Lower leg skin (tissue), 4 donors: ENCODE data around the gene TNNC1. TPM values are rescaled to one million over a fixed set of nuclear protein-coding genes. Genes with fewer than 3 reads are reported as not detected.

ENCODE experiments used
- DNase-seq, 2 donors: peaks; one replicate each; pipeline ENCODE4 v3.0.0-alpha.2; 2019; ENCODE audit warnings: low spot score in 2 of 2
- H3K4me3 ChIP-seq: fragments of 200-600 bp; sonication (generic); 2 replicates; pipeline ENCODE4 v1.5.1; 2017; ENCODE audit warnings: mild to moderate bottlenecking, low read depth; ENCODE audit not compliant: poor library complexity, severe bottlenecking
- POLR2A ChIP-seq, 2 donors: fragments of 450-650 bp; IDR thresholded peaks; one replicate each; pipeline ENCODE4 v1.6.1; 2016 to 2017; ENCODE audit warnings: antibody characterized with exemption in 2 of 2, mild to moderate bottlenecking in 1 of 2, moderate library complexity in 1 of 2
- WGBS, 2 donors: methylation state at CpG; one replicate each; pipeline ENCODE4 v1.1.5; 2018; 5-methylcytosine and 5-hydroxymethylcytosine counted together
- intact Hi-C: fragments of 100-400 bp; cut with DNase I; formaldehyde crosslinking; loops from one replicate; pipeline ENCODE4 v1.15.0; 2023; ENCODE audit warnings: low total_unique reads
- total RNA-seq, 4 donors: library from RNA; depleted of rRNA; stranded (reverse); fragments of >200 nt; gene quantifications; one replicate each; pipeline ENCODE4 v1.1.0, GENCODE V29; 2016
- TF ChIP-seq, protein P1 (sequence below), 3 donors: fragments of 450-650 bp; IDR thresholded peaks; one replicate each; pipeline ENCODE4 v1.5.1; 2016; ENCODE audit warnings: antibody characterized with exemption in 3 of 3, mild to moderate bottlenecking in 3 of 3, moderate library complexity in 2 of 3

Gene TNNC1
- total RNA-seq, 4 donors from 2014 or later: 6.3 to 73.7 (median 21.3) TPM

DNA sequence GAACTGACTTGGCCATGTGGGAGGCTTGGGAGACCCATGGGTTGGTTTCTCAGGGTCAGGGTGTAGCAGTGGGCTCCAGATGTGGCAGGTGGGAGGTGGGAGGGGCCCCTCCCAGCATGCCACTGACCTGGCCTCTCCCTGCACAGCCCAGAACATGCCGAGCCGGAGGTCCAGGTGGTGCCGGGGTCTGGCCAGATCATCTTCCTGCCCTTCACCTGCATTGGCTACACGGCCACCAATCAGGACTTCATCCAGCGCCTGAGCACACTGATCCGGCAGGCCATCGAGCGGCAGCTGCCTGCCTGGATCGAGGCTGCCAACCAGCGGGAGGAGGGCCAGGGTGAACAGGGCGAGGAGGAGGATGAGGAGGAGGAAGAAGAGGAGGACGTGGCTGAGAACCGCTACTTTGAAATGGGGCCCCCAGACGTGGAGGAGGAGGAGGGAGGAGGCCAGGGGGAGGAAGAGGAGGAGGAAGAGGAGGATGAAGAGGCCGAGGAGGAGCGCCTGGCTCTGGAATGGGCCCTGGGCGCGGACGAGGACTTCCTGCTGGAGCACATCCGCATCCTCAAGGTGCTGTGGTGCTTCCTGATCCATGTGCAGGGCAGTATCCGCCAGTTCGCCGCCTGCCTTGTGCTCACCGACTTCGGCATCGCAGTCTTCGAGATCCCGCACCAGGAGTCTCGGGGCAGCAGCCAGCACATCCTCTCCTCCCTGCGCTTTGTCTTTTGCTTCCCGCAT is 33.4 kb upstream of the TNNC1 start:
- no peak for DNase-seq
- no peak overlapping the region for H3K4me3 ChIP-seq
- intact Hi-C loops: no loop called here
- WGBS, 2 donors: 92 to 94% methylated on average over 23 to 31 of the region's 31 CpGs
- TF ChIP-seq, protein P1, sequence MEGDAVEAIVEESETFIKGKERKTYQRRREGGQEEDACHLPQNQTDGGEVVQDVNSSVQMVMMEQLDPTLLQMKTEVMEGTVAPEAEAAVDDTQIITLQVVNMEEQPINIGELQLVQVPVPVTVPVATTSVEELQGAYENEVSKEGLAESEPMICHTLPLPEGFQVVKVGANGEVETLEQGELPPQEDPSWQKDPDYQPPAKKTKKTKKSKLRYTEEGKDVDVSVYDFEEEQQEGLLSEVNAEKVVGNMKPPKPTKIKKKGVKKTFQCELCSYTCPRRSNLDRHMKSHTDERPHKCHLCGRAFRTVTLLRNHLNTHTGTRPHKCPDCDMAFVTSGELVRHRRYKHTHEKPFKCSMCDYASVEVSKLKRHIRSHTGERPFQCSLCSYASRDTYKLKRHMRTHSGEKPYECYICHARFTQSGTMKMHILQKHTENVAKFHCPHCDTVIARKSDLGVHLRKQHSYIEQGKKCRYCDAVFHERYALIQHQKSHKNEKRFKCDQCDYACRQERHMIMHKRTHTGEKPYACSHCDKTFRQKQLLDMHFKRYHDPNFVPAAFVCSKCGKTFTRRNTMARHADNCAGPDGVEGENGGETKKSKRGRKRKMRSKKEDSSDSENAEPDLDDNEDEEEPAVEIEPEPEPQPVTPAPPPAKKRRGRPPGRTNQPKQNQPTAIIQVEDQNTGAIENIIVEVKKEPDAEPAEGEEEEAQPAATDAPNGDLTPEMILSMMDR (IDR thresholded peaks at IDR 0.05): no peak
- no peak for TF ChIP-seq POLR2A (IDR thresholded peaks at IDR 0.05)

DNA sequence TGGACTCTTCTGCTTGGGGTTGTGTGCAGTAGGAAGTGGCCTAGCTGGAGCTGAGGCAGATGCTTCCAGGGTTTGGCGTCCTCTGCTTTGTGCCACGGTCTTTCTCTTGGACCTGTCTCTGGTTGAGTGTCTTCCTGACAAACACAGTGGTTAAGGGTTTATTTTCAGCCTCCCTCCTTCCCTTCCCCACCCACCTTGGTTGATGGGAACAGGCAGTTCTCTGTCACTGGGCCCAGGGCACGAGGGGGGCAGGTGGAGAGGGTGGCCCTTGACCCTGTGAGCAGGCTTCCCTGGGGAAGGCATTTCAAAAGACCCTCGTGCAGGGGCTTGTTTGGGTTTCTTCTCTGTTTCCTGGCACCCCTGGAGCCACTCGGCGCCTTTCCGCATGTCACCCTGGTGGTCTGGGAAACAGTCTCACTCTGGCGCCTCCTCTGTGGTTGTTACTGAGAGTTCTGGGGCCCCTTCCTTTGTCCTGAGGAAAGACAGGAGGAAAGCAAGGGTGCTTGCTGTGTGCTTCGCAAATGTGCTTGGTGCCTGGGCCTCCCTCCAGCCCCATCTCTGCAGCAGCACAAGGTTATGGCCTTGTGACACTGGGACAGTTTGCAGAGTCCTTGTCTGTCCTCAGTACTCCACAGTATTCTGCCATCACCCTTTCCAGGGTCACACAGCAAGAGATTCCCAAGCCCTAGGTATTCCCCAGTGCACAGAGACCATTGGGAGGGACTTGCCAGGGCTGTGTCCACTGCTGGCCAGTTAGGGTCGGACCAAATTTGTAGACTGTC is 31.0 kb upstream of the TNNC1 start:
- intact Hi-C loops: no loop called here
- no peak for TF ChIP-seq POLR2A (IDR thresholded peaks at IDR 0.05)
- TF ChIP-seq, protein P1 (IDR thresholded peaks at IDR 0.05): no peak
- DNase-seq: no peak
- 78 to 79% methylated on average over 9 to 10 of the region's 10 CpGs for WGBS, 2 donors
- no peak overlapping the region for H3K4me3 ChIP-seq

DNA sequence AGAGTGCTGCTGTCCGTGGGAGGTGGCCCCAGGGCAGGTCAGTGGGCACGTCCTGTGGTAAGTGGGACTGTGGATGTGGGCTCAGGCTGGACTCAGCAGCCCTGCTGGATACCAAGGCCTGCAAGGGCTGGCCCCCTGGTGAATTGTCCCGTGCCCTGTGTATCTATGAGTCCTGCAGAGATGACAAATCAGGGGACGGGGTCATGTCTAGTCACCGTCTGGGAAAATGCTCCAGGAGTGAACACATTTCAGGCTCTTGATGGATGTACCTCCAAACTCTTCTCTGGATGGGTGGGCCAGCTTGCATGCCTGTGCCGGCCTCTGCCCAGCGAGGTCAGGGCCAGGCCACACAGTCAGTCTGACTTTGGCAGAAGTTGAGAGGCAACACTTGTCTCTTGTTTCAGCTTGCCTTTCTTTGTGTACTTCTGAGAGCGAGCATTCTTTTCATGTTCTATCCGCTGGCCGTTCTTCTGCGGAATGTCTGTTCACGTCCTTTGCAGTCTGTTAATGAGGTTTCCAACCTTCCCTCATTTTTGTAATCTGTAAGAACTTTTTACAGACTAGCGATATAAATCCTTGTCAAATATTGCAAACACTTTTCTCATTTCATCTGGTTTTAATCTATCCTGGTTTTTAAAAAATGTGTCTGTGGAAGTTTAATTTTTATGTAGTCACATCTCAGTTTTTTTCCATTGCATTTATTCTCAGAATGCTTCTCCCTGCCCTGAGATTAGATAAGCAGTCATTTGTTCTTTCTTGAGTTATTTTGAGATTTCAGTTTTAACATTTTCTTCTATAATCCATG is 29.9 kb upstream of the TNNC1 start:
- DNase-seq: no peak
- 39 to 44% methylated on average over 13 of the region's 13 CpGs for WGBS, 2 donors
- no peak overlapping the region for H3K4me3 ChIP-seq
- intact Hi-C loops: no loop called here
- TF ChIP-seq, protein P1 (IDR thresholded peaks at IDR 0.05): no peak
- no peak for TF ChIP-seq POLR2A (IDR thresholded peaks at IDR 0.05)

DNA sequence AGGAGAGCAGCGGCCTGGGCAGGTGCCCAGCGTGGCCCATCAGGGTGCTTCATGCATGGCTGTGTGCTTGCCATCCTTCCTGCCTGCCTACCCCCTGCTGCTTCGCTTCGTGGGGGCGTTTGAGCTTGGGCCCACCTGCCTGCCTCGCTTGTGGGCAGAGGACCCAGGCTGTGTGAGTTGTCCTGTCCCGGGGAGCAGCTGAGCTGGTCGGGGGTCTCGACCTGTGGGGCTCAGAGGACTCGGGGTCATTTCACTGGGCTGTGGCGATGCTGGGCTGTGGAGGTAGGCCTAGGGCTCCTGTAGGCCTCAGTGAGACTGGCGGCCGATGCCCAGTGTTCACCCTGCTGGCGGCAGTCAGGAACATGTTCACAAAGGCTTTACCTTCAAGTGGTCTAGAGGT is 29.2 kb upstream of the TNNC1 start:
- no peak for DNase-seq
- no peak for TF ChIP-seq POLR2A (IDR thresholded peaks at IDR 0.05)
- TF ChIP-seq, protein P1 (IDR thresholded peaks at IDR 0.05): no peak
- intact Hi-C loops: no loop called here
- 88 to 89% methylated on average over 13 to 14 of the region's 14 CpGs for WGBS, 2 donors
- no peak overlapping the region for H3K4me3 ChIP-seq

DNA sequence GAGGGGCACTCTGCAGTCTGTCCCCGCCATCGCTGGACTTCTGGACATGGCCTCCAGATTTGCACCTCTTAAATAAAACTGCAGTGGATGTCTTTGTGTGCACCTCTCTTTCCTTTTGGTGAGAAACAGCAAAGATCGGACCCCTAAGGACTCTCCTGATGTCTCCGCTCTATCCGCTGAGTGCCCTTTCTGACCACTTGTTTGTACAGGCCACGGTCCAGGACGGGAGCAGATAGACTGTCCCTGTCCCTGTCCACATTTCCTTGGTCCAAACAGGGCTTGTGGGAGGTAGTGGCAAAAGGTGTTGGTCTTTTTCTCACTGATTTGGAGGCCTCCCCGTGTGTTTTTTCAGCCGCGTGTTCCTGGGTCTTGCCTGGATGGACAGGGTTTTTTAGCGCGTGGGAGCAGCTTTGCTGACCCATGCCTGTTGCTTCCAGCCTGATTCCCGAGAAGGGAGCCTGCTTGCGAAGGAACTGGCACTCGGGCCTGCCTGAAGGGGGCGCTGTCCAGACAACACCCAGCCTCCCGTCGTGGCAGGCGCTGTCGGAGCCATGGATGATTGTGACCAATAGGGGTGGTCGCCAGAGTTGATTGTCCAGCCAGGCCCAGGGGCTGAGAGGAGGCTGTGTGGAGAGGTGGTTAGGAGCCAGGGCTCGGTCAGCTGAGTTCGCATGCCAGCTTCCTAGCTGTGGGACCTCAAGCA is 28.1 kb upstream of the TNNC1 start:
- TF ChIP-seq POLR2A (IDR thresholded peaks at IDR 0.05): no peak
- TF ChIP-seq, protein P1 (IDR thresholded peaks at IDR 0.05): no peak
- DNase-seq: no peak
- intact Hi-C loops: no loop called here
- WGBS, 2 donors: 90 to 92% methylated on average over 23 of the region's 23 CpGs
- H3K4me3 ChIP-seq: no peak overlapping the region
